SKM-1 treated with dmso at 0.1 percent for 144 hours (cell line): Measurements from ENCODE around the gene HLCS.

Source experiments
- DNase-seq: peaks from one replicate; lab custom pipeline; 2025; ENCODE audit not compliant: unreplicated experiment; lab: John Stamatoyannopoulos, UW

HLCS gene

DNA sequence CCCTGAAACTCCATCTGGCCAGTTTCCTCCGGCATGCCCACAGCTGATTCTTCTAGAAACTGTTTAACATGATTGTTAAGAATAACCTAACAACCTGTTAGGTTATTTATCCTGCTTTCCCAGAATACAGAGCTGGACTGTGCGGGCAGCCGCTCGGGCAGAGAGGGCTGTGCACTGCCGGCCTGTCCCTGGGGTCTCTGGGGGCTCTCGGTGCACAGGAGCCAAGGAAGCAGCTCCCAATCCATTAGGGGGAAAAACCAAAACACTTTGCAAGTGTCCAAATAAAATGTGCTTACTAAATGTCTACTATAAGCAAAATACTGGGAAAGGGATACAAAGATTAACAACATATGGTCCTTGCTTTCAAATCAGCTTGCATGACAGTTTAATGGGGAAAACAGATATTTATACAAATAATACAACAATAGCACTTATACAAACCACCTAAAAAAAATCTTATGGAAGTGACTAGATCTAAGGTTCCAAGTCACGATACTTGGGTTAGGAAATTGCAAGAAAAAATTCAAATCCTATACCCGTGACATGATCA is 50.7 kb downstream of the HLCS start:
- no peak for DNase-seq

DNA sequence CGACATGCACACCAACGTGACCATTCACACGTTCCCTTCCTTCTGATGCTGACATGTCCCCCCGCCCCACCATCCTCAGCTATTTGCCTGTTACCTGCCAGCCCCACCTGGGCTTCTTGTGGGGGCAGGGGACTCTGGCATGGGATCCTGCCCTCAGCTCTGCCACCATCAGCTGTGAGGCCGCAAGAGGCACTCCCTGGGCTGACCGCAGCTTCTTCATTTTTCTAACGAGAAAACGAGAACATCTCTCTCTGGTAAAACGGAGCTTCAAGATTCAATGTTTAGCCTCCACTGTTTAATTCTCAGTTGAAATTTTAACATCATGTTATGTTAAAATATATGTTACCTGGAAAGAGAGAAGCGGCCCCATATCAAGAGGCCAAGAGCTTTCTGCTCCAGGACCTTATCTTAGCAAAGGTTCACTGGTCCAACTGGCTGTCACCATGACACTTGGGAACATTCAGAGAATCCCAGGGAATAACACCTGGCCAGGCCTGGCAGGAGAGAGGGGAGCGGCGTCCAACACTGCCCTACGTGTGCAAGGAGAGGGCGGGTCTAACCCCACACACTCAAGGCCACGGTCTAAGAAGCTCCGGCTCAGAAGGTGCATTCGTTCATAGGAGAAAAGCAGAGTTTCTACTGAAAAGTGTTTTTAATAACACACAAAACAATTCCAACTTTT is 51.3 kb downstream of the HLCS start:
- no peak for DNase-seq

DNA sequence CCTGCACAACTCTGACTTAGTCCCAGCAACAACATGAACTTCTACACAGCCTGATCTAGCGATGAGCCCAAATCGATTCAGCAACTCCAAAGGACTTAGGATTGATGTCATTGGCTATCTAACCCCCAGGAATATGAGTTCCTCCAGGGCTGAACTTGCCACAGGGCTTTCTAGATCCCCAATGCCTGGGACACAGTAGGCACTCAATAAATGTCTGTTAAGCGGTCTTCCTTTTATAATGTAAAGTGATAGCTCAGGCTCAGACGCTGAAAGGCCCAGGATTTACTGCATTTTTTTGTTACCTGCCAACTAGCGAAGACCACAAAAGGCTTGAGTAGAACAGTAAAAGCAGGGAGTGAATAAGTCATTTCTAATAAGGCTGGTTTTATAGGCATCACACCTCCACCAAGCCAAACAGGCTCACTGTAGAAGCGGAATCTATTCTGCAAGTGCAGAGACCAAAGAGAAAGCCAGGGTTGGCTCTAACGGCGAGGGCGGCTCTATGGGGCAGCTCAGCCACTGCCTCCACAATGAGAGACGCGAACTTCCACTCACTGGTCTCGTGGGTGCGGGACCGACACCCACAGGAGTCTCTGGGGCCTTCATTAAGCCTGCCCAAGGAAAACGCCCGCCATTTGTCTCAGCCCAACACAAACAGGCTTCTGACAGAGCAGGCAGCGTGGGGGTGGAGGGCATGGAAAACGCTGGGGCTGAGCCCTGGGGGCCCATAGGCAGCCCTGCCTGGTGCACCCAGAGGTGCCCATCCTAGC is 52.0 kb downstream of the HLCS start:
- no peak for DNase-seq

DNA sequence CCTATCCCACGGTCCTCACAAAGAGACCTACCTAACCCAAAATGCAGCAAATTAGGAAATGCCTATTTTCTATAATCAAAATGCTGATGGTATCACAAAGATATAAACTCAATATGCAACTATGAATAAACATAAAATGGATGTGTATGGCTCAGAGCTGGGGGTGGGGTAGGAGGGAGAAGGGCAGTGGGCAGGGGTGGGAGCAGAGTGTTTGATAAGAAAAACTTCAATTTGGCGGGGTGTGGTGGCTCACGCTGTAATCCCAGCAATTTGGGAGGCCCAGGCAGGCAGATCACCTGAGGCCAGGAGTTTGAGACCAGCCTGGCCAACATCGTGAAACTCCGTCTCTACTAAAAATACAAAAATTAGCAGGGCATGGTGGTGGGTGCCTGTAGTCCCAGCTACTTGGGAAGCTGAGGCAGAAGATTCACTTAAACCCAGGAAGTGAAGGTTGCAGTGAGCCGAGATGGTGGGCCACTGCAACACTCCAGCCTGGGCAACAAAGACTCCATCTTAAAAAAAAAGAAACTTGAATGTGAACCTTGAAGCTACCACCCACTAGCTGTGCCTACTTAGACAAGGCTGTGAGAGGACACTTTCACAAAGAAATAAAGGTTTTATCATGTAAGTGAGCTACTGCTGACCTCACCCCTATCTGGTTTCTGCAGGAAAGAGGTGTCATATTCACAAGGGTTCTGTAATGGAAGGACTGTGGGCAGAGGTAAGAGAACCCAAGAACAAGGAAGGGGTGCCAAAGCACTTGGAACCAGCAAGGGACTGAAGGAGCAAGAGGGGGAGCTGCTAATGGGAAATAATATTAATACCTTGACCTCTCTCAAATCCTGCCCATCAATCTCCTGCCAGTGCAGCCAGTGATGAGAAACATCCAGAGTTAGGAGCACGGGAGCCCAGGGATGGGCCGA is 53.0 kb downstream of the HLCS start:
- no peak for DNase-seq

DNA sequence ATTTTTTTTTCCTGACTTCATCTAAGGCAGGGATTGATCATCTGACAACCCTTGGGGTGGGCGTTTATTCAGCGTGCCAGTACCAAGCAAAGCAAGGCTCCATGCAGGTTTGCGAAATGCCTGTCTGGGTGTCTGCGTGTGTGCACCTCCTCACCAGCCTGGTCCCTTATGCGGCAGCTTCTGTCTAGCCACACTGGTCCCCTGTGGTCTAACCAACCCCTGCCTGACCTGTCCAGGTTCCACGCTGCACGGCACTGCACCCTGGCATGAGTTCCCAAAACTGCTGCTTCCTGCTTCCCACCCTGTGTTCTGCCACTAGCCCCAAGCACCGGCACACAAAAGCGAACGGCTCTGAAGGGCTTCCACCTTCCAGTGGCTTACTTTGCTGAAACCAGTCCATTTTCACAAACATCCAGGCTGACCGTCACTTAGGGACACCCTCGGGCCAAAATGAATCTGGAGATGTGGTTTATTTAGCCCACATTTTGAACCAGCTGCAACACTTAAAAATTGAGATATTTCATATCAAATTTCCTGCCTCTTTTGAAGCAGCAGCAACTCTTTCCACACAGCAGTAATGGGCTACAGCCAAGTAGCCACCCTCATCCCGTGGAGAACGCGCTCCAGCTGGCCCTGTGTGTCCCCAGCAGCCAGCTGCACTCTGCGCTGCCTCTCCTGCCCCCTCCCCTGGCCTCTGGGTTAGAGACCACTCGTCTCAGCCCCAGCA is 55.7 kb downstream of the HLCS start:
- no peak for DNase-seq

DNA sequence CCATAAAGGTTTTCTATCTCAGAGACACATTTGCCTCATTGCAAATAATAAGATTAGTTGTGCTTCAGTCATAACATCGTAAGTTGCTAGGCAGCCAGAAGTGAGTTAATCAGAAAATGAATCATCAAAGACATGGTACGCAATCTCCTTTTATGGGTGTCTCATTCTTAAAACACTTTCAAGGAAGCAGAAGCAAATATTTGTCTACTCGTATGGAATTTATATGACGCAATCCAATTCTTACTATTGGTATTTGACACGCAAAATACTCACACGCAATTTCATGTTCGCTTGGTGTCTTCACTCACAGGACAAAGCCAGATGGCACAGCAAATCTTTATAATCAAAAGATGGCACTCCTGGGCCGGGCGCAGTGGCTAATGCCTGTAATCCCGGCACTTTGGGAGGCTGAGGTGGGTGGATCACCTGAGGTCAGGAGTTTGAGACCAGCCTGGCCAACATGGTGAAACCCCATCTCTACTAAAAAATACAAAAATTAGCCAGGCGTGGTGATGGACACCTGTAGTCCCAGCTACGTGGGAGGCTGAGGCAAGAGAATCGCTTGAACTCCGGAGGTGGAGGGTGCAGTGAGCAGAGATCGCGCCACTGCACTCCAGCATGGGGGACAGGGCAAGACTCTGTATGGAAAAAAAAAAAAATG is 56.4 kb downstream of the HLCS start:
- no peak for DNase-seq

DNA sequence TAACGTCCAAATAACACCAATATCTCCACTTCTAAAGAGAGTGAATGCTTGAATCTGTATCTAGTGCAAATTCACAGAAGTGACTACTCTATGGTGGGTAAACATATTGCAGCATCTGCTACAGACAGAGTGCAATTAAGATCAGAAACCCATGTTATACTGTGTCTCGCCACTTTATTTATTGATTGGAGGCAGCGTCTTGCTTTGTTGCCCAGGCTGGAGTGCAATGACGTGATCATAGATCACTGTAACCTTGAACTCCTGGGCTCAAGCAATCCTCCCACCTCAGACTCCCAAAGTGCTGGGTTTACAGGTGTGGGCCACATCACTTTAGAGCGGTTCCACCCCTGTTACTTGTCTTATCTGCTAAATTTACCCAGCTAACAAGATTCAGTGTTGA is 57.0 kb downstream of the HLCS start:
- DNase-seq: no peak

DNA sequence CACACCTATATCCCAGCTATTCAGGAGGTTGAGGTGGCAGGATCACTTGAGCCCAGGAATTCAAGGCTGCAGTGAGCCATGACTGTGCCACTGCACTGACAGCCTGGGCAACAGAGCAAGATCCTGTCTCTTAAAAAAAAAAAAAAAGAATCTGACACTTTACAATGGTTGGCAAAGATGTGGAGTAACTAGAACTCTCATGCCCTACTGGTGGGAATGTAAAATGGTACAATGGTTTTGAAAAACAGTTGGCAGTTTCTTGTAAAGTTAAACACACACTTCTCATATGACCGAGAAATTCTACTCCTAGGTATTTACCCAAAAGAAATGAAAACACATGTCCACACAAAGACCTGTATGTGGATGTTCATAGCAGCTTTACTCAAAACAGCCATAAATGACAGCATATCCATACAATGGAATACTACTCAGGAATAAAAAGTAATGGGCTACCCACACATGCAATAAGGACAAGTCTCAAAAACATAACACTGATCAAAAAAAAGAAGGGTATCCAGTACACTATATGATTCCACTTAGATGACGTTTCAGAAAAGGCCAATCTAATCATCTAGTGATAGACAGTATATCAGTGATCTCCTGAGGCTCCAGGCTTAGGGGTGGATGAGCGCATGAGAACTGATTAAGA is 58.1 kb downstream of the HLCS start:
- DNase-seq: no peak

DNA sequence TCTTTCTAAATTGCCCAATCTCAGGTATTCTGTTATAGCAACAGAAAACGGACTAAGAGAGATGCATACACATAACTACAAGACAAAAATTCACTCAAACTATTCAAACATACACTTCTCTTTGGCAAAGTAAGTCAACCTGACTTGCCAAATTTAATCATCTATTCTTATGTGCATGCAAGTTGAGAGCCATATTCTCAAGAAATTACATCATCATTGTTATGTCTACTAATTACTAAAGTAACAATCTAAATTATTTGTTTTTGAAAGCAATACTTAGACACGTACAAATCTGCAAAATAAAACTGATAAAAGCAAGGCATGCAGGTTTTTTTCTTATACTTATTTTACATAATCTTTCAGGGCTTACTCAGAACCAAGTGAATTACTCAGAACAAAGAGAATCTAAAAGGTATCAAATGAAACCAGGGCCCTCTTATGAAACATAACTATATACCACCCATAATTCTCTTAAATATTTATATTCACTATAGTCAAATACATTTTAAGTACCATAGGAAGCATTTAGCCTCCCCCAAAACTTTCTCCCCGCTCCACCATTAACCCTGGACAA is 62.3 kb downstream of the HLCS start:
- no peak for DNase-seq

DNA sequence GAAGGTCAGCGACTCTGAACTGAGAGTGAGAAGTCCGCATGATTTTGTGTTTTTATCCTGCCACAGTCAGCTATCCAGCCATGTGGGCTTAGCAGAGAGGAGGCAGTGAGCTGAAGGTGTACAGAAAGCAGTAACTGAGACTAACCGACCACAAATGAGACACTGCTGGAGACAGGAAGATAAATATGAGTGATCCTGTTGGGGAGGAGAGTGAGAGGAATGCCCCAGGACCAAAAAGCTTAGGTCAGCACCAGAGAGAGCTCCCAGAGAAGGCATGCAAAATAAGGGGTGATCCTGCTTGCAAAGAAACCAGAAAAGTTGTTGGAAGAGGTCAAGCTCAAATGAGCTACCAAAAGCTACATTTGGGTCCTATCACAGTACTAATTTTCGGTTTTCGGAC is 63.7 kb downstream of the HLCS start:
- no peak for DNase-seq

DNA sequence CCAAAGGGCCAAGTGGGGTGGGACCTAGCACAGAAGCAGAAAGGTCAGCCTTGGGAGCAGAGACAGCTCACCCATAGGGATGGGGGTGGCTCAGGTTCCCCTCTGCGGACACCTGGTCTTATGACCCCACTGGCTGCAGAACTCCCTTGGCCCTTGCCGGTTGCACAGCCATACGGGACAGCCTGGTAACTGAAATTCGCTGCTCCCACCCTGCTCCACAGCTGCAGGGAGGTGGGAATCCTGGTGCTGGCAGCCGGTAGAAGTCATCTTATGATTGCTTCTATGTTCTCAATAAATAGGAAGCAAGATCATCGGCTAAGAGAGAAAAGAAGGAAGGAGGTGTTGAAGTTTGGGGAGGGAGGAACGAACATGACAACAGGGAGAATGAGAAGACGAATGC is 64.1 kb downstream of the HLCS start:
- DNase-seq: no peak

DNA sequence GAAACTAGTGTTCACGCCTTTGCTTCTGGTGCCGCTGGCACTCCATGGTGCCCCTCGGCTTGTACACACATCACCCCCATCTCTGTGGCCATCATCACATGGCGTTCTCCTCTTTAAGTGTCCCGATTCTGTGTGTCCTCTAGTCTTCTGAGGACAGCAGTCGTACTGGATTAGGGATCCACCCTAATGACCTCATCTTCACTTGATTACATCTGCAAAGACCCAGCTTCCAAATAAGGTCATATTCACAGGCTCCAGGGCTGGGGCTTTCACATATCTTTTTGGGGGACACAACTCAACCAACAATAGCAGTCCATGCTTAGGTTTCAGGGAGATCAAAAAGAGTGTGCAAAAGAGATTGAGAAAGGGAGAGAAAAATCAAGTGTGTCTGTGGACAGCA is 64.9 kb downstream of the HLCS start:
- DNase-seq: no peak

DNA sequence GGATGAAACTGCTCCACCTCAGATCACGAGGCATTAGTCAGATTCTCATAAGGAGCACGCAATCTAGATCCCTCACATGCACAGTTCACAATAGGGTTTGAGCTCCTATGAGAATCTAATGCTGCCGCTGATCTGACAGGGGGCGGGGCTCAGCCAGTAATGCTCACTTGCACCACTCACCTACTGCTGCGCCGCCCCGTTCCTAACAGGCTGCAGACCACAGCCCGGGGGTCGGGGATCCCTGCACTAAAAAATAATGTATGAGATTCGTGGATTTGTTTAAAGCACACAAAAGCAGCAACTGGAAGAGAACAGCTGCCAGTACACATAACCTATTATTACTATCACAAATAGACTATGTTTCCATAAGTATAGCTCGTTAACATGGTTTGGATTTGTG is 72.9 kb downstream of the HLCS start:
- no peak for DNase-seq

DNA sequence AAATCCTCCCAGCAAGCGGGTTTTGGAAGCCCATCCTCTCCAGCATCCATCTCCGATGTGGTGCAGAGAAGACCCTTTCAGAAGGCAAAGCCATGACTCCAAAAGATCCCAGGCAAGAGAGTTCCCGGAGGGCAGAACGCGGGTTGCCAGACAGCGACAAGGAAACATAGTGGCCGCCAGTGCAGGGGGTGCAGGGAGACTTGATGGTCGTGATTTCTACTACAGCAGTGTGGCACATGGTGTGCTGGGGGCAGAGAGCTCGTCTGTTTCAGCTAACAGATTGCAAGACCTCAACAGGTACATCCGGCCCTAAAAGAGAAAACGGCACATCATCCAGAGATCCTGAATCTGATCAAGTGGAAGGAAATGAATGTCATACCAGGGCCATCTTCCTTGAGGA is 74.3 kb downstream of the HLCS start:
- DNase-seq: no peak

DNA sequence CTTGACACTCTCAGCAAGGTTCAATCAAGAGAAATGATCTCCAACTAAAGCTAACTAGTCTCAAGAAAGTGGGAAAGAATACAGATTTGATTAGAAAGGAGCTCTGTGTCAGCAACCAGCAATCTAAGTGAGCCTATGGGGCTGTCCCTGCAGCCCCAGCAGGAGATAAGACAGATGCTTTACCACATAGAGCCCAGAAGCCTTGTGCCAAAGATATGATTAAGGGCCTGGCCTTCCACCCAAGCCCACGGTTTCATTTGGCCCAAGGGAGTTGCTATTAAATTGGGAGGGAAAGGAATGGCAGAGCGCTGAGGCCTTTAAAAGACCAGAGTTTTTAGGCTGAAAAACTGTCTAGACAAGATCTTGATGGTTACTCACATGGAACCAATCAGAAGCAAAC is 74.8 kb downstream of the HLCS start:
- DNase-seq: no peak

DNA sequence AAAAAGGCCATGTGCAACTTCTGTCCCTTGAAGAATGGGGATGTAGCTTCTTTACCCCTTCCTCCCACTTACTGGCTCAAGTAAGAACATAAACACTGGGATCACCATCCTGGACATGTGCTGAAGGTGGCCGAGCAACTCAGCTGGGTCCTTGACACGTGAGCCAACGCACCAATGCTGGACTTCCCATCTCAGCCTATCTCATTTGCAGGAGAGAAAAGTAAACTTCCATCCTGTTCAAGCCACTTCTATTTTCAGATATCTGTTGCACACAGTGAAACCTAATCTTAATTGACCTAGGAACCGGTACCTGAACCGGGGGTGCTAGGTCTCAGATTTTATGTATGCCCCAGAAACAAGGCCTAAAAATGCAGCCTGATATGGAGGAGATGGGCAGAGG is 75.3 kb downstream of the HLCS start:
- DNase-seq: no peak

DNA sequence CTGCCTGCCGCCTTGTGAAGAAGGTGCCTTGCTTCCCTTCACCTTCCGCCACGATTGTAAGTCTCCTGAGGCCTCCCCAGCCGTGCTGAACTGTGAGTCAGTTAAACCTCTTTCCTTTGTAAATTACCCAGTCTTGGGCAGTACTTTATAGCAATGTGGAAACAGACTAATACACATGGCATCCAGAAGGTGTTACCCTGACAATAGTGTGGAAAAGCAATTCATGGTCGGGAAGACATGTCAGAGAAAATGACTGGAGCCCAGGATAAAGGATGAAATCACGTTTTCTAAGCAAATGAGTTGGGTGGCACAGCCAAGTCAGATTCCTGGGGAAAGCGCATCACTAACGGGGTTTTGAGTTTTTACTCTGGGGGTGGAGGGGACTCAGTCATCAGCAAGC is 76.4 kb downstream of the HLCS start:
- DNase-seq: no peak

DNA sequence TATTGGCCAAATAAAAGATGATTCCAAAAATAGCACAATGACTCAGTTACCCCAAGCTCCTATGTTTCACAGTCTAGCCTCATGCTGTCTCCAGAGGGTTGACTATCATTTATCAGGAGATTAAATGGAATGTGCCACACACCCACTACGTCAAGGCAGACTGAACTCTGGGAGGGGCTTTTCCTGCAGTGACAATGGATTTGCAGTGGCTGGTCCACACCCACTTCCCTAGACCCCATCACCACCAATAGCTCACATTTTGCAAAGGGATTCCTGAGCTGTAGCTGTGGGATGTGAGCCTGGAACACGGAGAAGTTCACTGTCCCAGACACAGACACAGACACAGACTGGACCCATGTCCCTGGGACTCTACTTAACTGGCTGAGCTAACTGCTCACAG is 77.1 kb downstream of the HLCS start:
- no peak for DNase-seq

DNA sequence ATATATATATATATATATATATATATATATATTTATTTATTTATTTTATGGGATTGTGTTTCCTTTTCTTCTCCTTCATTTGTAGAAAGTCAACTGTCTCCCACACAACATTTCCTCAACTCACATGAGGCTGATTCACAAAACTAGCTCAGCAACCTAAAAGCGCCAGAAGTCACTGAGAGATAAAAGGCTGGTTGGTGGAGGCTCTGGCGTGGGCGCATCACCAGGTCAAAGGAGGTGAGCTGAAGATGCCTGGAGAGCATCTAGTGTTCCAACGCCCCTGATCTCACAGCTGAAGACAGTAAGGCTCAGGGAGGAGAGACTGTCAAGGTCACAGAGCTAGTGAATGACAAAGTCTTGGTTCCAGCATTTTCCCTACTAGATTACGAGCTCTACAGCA is 78.0 kb downstream of the HLCS start:
- DNase-seq: no peak

DNA sequence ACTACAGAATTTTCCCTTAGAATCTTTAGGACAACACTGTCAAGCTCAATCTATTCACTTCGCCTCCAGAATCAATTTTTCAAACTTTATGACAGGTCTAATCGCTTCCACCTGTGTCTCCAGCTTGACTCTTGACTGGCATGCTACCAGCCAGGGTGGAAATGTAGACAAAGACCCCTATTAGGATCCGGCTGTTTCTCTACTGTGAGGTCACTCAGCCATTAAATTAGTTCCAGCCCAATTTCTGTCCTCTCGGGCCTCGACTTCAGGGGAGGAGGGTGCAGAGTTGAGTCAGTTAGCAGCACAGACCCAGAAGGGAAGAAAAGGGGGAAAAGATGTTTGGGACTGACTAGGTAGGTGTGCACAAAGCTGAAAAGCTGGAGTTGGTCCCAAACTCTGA is 78.5 kb downstream of the HLCS start:
- DNase-seq: no peak
